Fibroblast of lung (primary cell): Measurements from ENCODE around the gene MRPL19.

Source experiments
- EZH2 ChIP-seq: IDR thresholded peaks from 2 replicates; pipeline ENCODE4 v1.5.1; 2012; ENCODE audit warnings: low read length, control low read depth, mild to moderate bottlenecking; ENCODE audit errors: missing control alignments
- TF ChIP-seq, protein P1 (sequence below), 2 donors: IDR thresholded peaks in 1 of 2; conservative IDR thresholded peaks in 1 of 2; 1 replicate in 1 of 2; 2 replicates in 1 of 2; pipeline ENCODE4 v1.5.1; 2011 to 2012; ENCODE audit warnings: low read length in 2 of 2, control low read depth in 1 of 2, inconsistent platforms in 1 of 2, low read depth in 1 of 2, mild to moderate bottlenecking in 1 of 2

DNA sequence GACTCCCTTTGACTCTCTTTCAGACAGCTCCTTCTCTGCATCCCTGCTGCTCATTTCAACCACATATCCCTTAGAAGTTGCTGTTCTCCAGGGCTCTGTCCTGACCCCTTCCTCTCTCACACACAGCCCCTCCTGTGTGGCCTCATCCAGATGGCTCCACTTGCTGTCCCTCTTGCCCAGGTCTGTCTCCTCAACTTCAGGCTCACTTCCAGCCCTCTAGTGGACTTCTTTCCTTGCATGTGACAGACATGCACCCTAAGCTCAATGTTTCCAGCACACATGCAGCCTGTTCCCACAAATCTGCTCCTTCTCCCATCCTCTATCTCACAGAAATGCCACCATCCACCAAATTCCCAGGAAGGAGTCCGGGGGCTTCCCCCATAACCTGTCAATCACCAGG, 9.0 kb upstream of the MRPL19 start:
- TF ChIP-seq EZH2, result no peak
- TF ChIP-seq, protein P1, sequence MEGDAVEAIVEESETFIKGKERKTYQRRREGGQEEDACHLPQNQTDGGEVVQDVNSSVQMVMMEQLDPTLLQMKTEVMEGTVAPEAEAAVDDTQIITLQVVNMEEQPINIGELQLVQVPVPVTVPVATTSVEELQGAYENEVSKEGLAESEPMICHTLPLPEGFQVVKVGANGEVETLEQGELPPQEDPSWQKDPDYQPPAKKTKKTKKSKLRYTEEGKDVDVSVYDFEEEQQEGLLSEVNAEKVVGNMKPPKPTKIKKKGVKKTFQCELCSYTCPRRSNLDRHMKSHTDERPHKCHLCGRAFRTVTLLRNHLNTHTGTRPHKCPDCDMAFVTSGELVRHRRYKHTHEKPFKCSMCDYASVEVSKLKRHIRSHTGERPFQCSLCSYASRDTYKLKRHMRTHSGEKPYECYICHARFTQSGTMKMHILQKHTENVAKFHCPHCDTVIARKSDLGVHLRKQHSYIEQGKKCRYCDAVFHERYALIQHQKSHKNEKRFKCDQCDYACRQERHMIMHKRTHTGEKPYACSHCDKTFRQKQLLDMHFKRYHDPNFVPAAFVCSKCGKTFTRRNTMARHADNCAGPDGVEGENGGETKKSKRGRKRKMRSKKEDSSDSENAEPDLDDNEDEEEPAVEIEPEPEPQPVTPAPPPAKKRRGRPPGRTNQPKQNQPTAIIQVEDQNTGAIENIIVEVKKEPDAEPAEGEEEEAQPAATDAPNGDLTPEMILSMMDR (conservative IDR thresholded peaks at IDR 0.05 in 1 of 2, IDR thresholded peaks at IDR 0.05 in 1 of 2; ENCODE audit: low read depth in 1 of 2, low read length in 2 of 2), result no peak
